Measurements from ENCODE around the gene ZBTB25.
A peak's percentile ranks its signal among the peaks of the same experiment; 100 is the strongest.

Gene ZBTB25

DNA sequence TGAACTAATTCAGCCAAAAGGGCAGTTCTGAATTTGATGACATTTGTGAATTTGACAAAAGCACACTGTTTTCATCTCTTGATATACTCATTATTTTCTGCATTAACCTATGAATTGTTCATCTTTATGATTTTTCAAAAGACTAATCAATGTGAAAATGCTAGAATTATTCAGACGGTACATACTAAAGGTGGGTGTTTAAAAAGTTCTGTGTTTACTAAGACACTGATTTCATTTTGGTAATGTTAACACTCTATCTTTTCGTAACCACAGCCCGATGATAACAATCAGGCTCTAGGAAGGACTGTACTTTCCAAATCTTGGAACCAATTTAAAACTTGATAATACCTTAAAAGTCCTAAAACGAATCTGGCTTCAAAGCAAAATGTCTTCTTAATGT is 28.9 kb downstream of the ZBTB25 start:
- no peaks in the 10 kb centered on the region for H3K4me1 ChIP-seq
- TF ChIP-seq Cebpa-rat (IDR thresholded peaks at IDR 0.05): no peak
- H3K4me2 ChIP-seq: no peak overlapping the region
- H3K27me3 ChIP-seq: no peaks in the 10 kb centered on the region
- H3K9me3 ChIP-seq (replicated peaks in 1 of 11): no peaks in the 10 kb centered on the region
- no peak overlapping the region for H3K9ac ChIP-seq
- H3K27ac ChIP-seq: no peak overlapping the region
- peaks cover 0 to 7% (median 0%) of the 10 kb centered on the region in 11 experiments; a peak in 4 of 22 replicates for H4K20me1 ChIP-seq
- no peak overlapping the region for H3K4me3 ChIP-seq
- peaks cover 0 to 9% (median 4%) of the 10 kb centered on the region in 11 experiments; a peak in 5 of 22 replicates for H3K36me3 ChIP-seq

- no peak for TF ChIP-seq Cebpa-rat (IDR thresholded peaks at IDR 0.05)
- no peaks in the 10 kb centered on the region for H3K9me3 ChIP-seq (replicated peaks in 1 of 11)
- H3K4me1 ChIP-seq: no peaks in the 10 kb centered on the region
- peaks cover 0 to 8% (median 0%) of the 10 kb centered on the region in 11 experiments; a peak in 2 of 22 replicates for H3K36me3 ChIP-seq
- H3K4me2 ChIP-seq: no peak overlapping the region
- H4K20me1 ChIP-seq: peaks cover 0 to 3% (median 0%) of the 10 kb centered on the region in 11 experiments; a peak in 4 of 22 replicates
- H3K4me3 ChIP-seq: no peak overlapping the region
- no peaks in the 10 kb centered on the region for H3K27me3 ChIP-seq
- no peak overlapping the region for H3K9ac ChIP-seq
- H3K27ac ChIP-seq: no peak overlapping the region
These were observed 29.6 kb downstream of the ZBTB25 start for GRCh38 chr14:64474041-64474440.

- peaks cover 8 to 17% (median 15%) of the 10 kb centered on the region in 10 experiments; a peak in 19 of 20 replicates for H3K4me1 ChIP-seq
- H3K9ac ChIP-seq: no peak overlapping the region
- H3K27ac ChIP-seq: no peak overlapping the region
- peaks cover 8 to 29% (median 21%) of the 10 kb centered on the region in 11 experiments; a peak in 21 of 22 replicates for H3K27me3 ChIP-seq
- TF ChIP-seq Cebpa-rat (IDR thresholded peaks at IDR 0.05): no peak
- no peaks in the 10 kb centered on the region for H3K9me3 ChIP-seq (replicated peaks in 1 of 11)
- no peaks in the 10 kb centered on the region for H3K36me3 ChIP-seq
- peaks cover 5 to 32% (median 20%) of the 10 kb centered on the region in 11 experiments; a peak in 11 of 22 replicates for H4K20me1 ChIP-seq
- no peak overlapping the region for H3K4me3 ChIP-seq
- no peak overlapping the region for H3K4me2 ChIP-seq
These were observed 35.2 kb downstream of the ZBTB25 start for GRCh38 chr14:64468451-64468850.

- Histone ChIP-seq H3K4me3 (no peak overlapping the region), H3K9ac (no peak overlapping the region), H3K4me1 (peaks cover 8 to 17% (median 15%) of the 10 kb centered on the region in 10 experiments; a peak in 19 of 20 replicates), H3K27ac (no peak overlapping the region), H4K20me1 (peaks cover 5 to 34% (median 20%) of the 10 kb centered on the region in 11 experiments; a peak in 11 of 22 replicates), H3K9me3 (replicated peaks in 1 of 11) (no peaks in the 10 kb centered on the region), H3K27me3 (peaks cover 8 to 29% (median 21%) of the 10 kb centered on the region in 11 experiments; a peak in 21 of 22 replicates), H3K4me2 (no peak overlapping the region), H3K36me3 (peaks cover 0 to 4% (median under 1%) of the 10 kb centered on the region in 11 experiments; a peak in 3 of 22 replicates)
- no peak for TF ChIP-seq Cebpa-rat (IDR thresholded peaks at IDR 0.05)
These were observed 36.1 kb downstream of the ZBTB25 start for GRCh38 chr14:64467566-64467965.

GRCh38 chr14:64467101-64467500 is 36.5 kb downstream of the ZBTB25 start:
- no peaks in the 10 kb centered on the region for H3K9me3 ChIP-seq (replicated peaks in 1 of 11)
- H3K4me3 ChIP-seq: no peak overlapping the region
- peaks cover 5 to 39% (median 20%) of the 10 kb centered on the region in 11 experiments; a peak in 11 of 22 replicates for H4K20me1 ChIP-seq
- TF ChIP-seq Cebpa-rat (IDR thresholded peaks at IDR 0.05): no peak; a peak in 1 of 22 replicates
- H3K4me1 ChIP-seq: peaks cover 8 to 17% (median 15%) of the 10 kb centered on the region in 10 experiments; a peak in 19 of 20 replicates
- peaks cover 0 to 8% (median 5%) of the 10 kb centered on the region in 11 experiments; a peak in 7 of 22 replicates for H3K36me3 ChIP-seq
- no peak overlapping the region for H3K4me2 ChIP-seq
- H3K9ac ChIP-seq: no peak overlapping the region
- peaks cover 8 to 29% (median 21%) of the 10 kb centered on the region in 11 experiments; a peak in 21 of 22 replicates for H3K27me3 ChIP-seq
- H3K27ac ChIP-seq: no peak overlapping the region

GRCh38 chr14:64465831-64466554 is 37.6 kb downstream of the ZBTB25 start:
- H3K27ac ChIP-seq: no peak overlapping the region

GRCh38 chr14:64465191-64465822 is 38.3 kb downstream of the ZBTB25 start, which contains the start of gene AKAP5:
Gene AKAP5 (plus strand): TSS chr14:64465499. CDS start chr14:64468395, 2,896 bp downstream.
- H3K4me3 ChIP-seq: peak within 1 kb of the TSS; percentile 55 to 77 (median 62)
- peak within 1 kb of the TSS; percentile 39 to 73 (median 68) for H3K9ac ChIP-seq
- peaks cover 5 to 40% (median 20%) of the 10 kb centered on the region in 11 experiments; a peak in 11 of 22 replicates for H4K20me1 ChIP-seq
- TF ChIP-seq Cebpa-rat (IDR thresholded peaks at IDR 0.05): no peak
- H3K9me3 ChIP-seq (replicated peaks in 1 of 11): no peaks in the 10 kb centered on the region
- H3K27ac ChIP-seq: no peak within 1 kb of the TSS; a peak in 1 of 22 replicates
- H3K27me3 ChIP-seq: peaks cover 8 to 29% (median 21%) of the 10 kb centered on the region in 11 experiments; a peak in 21 of 22 replicates
- peak within 1 kb of the TSS; percentile 89 to 97 (median 93) for H3K4me2 ChIP-seq
- H3K4me1 ChIP-seq: peaks cover 8 to 17% (median 15%) of the 10 kb centered on the region in 10 experiments; a peak in 19 of 20 replicates
- H3K36me3 ChIP-seq: peaks cover 0 to 23% (median 20%) of the 10 kb centered on the region in 11 experiments; a peak in 16 of 22 replicates

More at GRCh38 chr14:64465831-64466554, 37.6 kb downstream of the ZBTB25 start:
- no peak for TF ChIP-seq Cebpa-rat (IDR thresholded peaks at IDR 0.05)
- Histone ChIP-seq H3K36me3 (peaks cover 0 to 17% (median 15%) of the 10 kb centered on the region in 11 experiments; a peak in 12 of 22 replicates), H4K20me1 (peaks cover 5 to 40% (median 20%) of the 10 kb centered on the region in 11 experiments; a peak in 11 of 22 replicates), H3K9me3 (replicated peaks in 1 of 11) (no peaks in the 10 kb centered on the region), H3K9ac (peak overlapping the region; percentile 39 to 73 (median 68); a peak in 20 of 22 replicates), H3K4me1 (peaks cover 8 to 17% (median 15%) of the 10 kb centered on the region in 10 experiments; a peak in 19 of 20 replicates), H3K4me3 (peak overlapping the region; percentile 55 to 77 (median 62)), H3K27me3 (peaks cover 8 to 29% (median 21%) of the 10 kb centered on the region in 11 experiments; a peak in 21 of 22 replicates), H3K4me2 (peak overlapping the region; percentile 89 to 97 (median 93))

GRCh38 chr14:64464651-64465050 is 39.0 kb downstream of the ZBTB25 start:
- Histone ChIP-seq H3K9ac (peak overlapping the region; percentile 39 to 73 (median 68); a peak in 20 of 22 replicates), H3K4me3 (peak overlapping the region; percentile 55 to 77 (median 62)), H3K4me2 (peak overlapping the region; percentile 89 to 97 (median 93)), H3K4me1 (peaks cover 8 to 17% (median 15%) of the 10 kb centered on the region in 10 experiments; a peak in 19 of 20 replicates), H3K9me3 (replicated peaks in 1 of 11) (no peaks in the 10 kb centered on the region), H3K27ac (no peak overlapping the region), H3K36me3 (peaks cover 0 to 30% (median 22%) of the 10 kb centered on the region in 11 experiments; a peak in 17 of 22 replicates), H4K20me1 (peaks cover 5 to 40% (median 20%) of the 10 kb centered on the region in 11 experiments; a peak in 11 of 22 replicates), H3K27me3 (peaks cover 8 to 29% (median 21%) of the 10 kb centered on the region in 11 experiments; a peak in 21 of 22 replicates)
- no peak for TF ChIP-seq Cebpa-rat (IDR thresholded peaks at IDR 0.05)
